Loucy (cell line): ENCODE data around the gene RPL21.

Experiments
- H2AFZ ChIP-seq: fragments of 200-600 bp; sonication (generic); 2 replicates; pipeline ENCODE4 v1.6.0; 2016; ENCODE audit warnings: antibody characterized with exemption, mild to moderate bottlenecking, low read length, moderate library complexity
- H3F3A ChIP-seq: fragments of 200-600 bp; 2 replicates; pipeline ENCODE4 v1.6.0; 2016; ENCODE audit warnings: antibody characterized with exemption, low read depth, mild to moderate bottlenecking
- H3K27me3 ChIP-seq: fragments of 200-600 bp; sonication (generic); 2 replicates; pipeline ENCODE4 v1.6.1; 2014; ENCODE audit warnings: low read length, mild to moderate bottlenecking; ENCODE audit not compliant: insufficient read depth, poor library complexity, severe bottlenecking
- H3K36me3 ChIP-seq: fragments of 200-600 bp; sonication (generic); 2 replicates; pipeline ENCODE4 v1.6.1; 2016; ENCODE audit warnings: low read length; ENCODE audit not compliant: insufficient read depth
- H3K4me1 ChIP-seq: fragments of 200-600 bp; sonication (generic); 2 replicates; pipeline ENCODE4 v1.5.1; 2014; ENCODE audit warnings: low read length, mild to moderate bottlenecking; ENCODE audit not compliant: insufficient read depth, poor library complexity, severe bottlenecking
- H3K4me2 ChIP-seq: fragments of 200-600 bp; sonication (generic); 2 replicates; pipeline ENCODE4 v1.6.0; 2014; ENCODE audit warnings: antibody characterized with exemption, low read length, low read depth, mild to moderate bottlenecking; ENCODE audit not compliant: poor library complexity, severe bottlenecking
- H3K4me3 ChIP-seq: fragments of 200-600 bp; sonication (generic); 2 replicates; pipeline ENCODE4 v1.5.1; 2014; ENCODE audit warnings: low read length, mild to moderate bottlenecking, mixed read lengths; ENCODE audit not compliant: poor library complexity, severe bottlenecking
- H3K79me2 ChIP-seq: fragments of 200-600 bp; sonication (generic); 2 replicates; pipeline ENCODE4 v1.6.1; 2014; ENCODE audit warnings: low read length; ENCODE audit not compliant: insufficient read depth
- H3K9ac ChIP-seq: fragments of 200-600 bp; sonication (generic); 2 replicates; pipeline ENCODE4 v1.6.0; 2014; ENCODE audit warnings: mild to moderate bottlenecking, low read depth, low read length, moderate library complexity; ENCODE audit not compliant: poor library complexity, severe bottlenecking
- H3K9me2 ChIP-seq: fragments of 200-600 bp; sonication (generic); replicated peaks from 2 replicates; pipeline ENCODE4 v1.6.1; 2016; ENCODE audit warnings: low read depth, low read length, mixed read lengths
- H3K9me3 ChIP-seq: fragments of 200-600 bp; sonication (generic); 2 replicates; pipeline ENCODE4 v1.6.1; 2014; ENCODE audit warnings: mild to moderate bottlenecking, antibody characterized with exemption, low read length, low read depth; ENCODE audit not compliant: insufficient read depth
- H4K20me1 ChIP-seq: fragments of 200-600 bp; sonication (generic); 2 replicates; pipeline ENCODE4 v1.6.0; 2014; ENCODE audit warnings: antibody characterized with exemption, low read length, mild to moderate bottlenecking; ENCODE audit not compliant: insufficient read depth, poor library complexity, severe bottlenecking
- EZH2phosphoT487 ChIP-seq: fragments of 200-600 bp; IDR thresholded peaks from 2 replicates; pipeline ENCODE4 v1.6.1; 2018; ENCODE audit warnings: antibody characterized with exemption, mild to moderate bottlenecking, moderate library complexity, borderline replicate concordance
- TF ChIP-seq, protein P1 (sequence below): fragments of 200-600 bp; sonication (generic); conservative IDR thresholded peaks from 2 replicates; pipeline ENCODE4 v1.5.1; 2014; ENCODE audit warnings: mild to moderate bottlenecking, antibody characterized with exemption, low read length

The RPL21 gene

DNA sequence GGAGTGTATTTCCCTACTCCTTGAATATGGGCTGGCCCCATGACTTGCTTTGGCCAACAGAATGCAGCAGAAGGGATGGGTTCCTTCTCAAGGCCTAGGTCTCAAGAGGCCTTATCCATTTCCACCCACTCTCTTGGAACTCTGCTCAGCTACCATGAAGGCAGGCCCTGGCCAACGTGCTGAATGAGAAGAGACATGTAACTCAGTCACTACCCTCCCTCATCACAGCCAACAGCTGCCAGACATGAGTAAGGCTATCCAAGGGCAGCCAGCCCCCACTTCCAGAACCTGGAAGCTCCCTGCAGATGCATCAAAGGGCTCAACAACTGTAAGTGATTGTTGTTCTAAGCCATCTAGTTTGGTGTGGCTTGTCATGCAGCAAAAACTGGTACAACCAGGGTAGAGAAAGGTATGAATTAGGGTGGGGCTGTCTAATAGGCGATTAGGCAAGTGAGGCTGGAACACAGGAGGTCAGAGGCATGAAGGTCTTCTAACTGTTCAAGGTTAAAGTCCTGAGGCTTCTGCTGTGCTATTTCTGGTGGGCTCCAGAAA, 17.8 kb downstream of the RPL21 start:
- Histone ChIP-seq H4K20me1 (no peaks in the 10 kb centered on the region), H3K9me2 (no peaks in the 10 kb centered on the region), H3K4me2 (no peak overlapping the region), H3K27me3 (no peaks in the 10 kb centered on the region), H2AFZ (no peak overlapping the region), H3K79me2 (no peaks in the 10 kb centered on the region), H3F3A (no peaks in the 10 kb centered on the region), H3K4me1 (no peaks in the 10 kb centered on the region), H3K9ac (no peak overlapping the region), H3K9me3 (no peaks in the 10 kb centered on the region), H3K4me3 (no peak overlapping the region), H3K36me3 (no peaks in the 10 kb centered on the region; the same call in 1 of the 2 replicates)
- no peak for TF ChIP-seq EZH2phosphoT487
- TF ChIP-seq, protein P1, sequence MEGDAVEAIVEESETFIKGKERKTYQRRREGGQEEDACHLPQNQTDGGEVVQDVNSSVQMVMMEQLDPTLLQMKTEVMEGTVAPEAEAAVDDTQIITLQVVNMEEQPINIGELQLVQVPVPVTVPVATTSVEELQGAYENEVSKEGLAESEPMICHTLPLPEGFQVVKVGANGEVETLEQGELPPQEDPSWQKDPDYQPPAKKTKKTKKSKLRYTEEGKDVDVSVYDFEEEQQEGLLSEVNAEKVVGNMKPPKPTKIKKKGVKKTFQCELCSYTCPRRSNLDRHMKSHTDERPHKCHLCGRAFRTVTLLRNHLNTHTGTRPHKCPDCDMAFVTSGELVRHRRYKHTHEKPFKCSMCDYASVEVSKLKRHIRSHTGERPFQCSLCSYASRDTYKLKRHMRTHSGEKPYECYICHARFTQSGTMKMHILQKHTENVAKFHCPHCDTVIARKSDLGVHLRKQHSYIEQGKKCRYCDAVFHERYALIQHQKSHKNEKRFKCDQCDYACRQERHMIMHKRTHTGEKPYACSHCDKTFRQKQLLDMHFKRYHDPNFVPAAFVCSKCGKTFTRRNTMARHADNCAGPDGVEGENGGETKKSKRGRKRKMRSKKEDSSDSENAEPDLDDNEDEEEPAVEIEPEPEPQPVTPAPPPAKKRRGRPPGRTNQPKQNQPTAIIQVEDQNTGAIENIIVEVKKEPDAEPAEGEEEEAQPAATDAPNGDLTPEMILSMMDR, result no peak

DNA sequence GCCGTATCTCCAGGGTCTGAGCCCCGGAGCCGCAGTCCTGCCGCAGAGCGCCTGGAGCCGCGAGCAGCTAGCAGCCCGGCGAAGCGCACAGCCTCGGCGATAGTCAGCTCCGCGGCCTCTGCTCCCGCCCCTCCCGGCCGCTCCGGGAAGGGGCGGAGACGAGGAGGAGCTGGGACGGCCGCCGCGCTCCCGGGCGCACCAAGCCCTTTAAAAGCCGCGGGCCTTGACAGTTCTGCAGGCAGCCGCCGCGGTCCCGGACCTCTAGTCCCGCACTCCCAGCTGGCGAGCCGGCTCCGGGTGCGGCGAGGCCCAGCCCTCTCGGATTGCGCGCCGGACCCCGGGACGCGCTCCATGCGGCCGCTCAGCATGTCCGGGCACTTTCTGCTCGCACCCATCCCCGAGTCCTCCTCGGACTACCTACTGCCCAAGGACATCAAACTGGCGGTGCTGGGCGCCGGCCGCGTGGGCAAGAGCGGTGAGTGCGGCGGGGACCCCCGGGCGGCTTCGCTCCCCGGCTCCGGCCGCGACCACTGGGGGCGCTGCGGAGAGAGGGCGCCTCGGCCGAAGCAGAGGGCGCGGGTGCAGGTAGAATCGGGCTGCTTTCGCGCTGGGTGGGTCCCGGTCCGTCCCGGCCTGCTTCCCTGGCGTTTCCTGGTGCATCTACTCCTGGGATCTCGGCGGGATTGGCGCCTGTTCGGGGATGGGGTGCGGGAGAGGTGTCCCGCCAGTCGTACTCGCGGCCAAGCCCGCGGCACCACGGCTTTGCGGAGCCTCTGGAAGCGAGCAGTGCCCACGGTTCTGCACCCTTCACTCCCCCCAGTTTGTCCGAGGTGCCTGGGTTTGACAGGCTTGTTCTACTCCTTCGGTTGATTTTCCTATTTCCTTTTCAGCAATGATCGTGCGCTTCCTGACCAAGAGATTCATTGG, 19.5 kb downstream of the RPL21 start, which contains the start of gene RASL11A:
Gene RASL11A, plus strand, starts transcription at position 237 of the 927 bp plus-strand sequence. Its CDS starts 115 bp downstream, at position 352.
- H3K9ac ChIP-seq, result no peak within 1 kb of the TSS
- no peak within 1 kb of the TSS for H3K4me2 ChIP-seq
- H2AFZ ChIP-seq, result no peak within 1 kb of the TSS
- H3K4me3 ChIP-seq, result no peak within 1 kb of the TSS
- H3K79me2 ChIP-seq, result no peaks in the 10 kb centered on the region
- H3K9me2 ChIP-seq, result no peaks in the 10 kb centered on the region
- no peaks in the 10 kb centered on the region for H4K20me1 ChIP-seq
- no peaks in the 10 kb centered on the region for H3K27me3 ChIP-seq
- TF ChIP-seq EZH2phosphoT487, result no peak
- TF ChIP-seq, protein P1, result no peak
- no peaks in the 10 kb centered on the region for H3K4me1 ChIP-seq
- H3K36me3 ChIP-seq, result no peaks in the 10 kb centered on the region
- no peaks in the 10 kb centered on the region for H3K9me3 ChIP-seq
- no peaks in the 10 kb centered on the region for H3F3A ChIP-seq

DNA sequence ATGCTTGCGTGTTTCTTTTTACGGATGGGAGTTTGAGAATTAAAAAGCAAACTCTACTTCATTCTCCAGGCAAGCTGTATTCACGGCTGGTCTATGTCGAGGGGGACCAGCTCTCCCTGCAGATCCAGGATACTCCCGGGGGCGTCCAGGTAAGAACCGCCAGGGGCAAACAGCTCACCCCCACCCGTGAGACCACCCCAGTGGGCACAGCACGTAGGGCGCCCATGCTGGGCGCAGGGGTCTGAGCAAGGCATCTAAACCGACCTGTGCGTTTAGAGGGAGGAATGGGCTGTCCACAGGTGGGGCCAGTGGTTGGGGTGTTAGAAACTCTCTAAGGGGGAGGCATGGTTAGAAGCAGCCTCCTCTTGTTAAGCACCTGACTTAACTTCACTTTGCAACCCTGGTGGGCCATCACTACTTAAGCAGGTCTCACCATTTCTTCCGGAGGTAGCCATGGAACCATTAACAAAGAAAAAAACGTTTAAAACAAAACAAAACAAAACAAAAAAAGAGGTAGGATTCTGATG, 20.3 kb downstream of the RPL21 start:
- no peak overlapping the region for H3K4me3 ChIP-seq
- no peaks in the 10 kb centered on the region for H3F3A ChIP-seq
- H3K36me3 ChIP-seq, result no peaks in the 10 kb centered on the region
- no peak overlapping the region for H2AFZ ChIP-seq
- no peak overlapping the region for H3K9ac ChIP-seq
- no peaks in the 10 kb centered on the region for H3K4me1 ChIP-seq
- H3K27me3 ChIP-seq, result no peaks in the 10 kb centered on the region
- H3K9me3 ChIP-seq, result no peaks in the 10 kb centered on the region
- TF ChIP-seq, protein P1, result no peak
- TF ChIP-seq EZH2phosphoT487, result no peak
- no peaks in the 10 kb centered on the region for H3K79me2 ChIP-seq
- H4K20me1 ChIP-seq, result no peaks in the 10 kb centered on the region
- H3K9me2 ChIP-seq, result no peaks in the 10 kb centered on the region
- no peak overlapping the region for H3K4me2 ChIP-seq
